SK-N-SH (cell line): ENCODE measurements around the gene CDHR2. TPM values are rescaled to one million over a fixed set of nuclear protein-coding genes. Genes with fewer than 3 reads are reported as not detected.

ENCODE experiments used
- CTCF ChIA-PET: fragments of 300-600, 350-600 bp; formaldehyde crosslinking; extraction: SDS; loops from one replicate; lab custom pipeline; 2021; lab: Yijun Ruan, JAX
- POLR2A ChIA-PET: fragments of 350-600 bp; sonication (Branson Sonifier 250); formaldehyde crosslinking; extraction: SDS; loops from one replicate; lab custom pipeline; 2020; ENCODE audit warnings: antibody characterized with exemption, inconsistent platforms; lab: Yijun Ruan, JAX
- DNase-seq: peaks from one replicate; pipeline ENCODE4 v3.0.0; 2012
- H2AFZ ChIP-seq: fragments of 200-600 bp; sonication (generic); 2 replicates; pipeline ENCODE4 v1.8.1; 2016; ENCODE audit warnings: antibody characterized with exemption, mild to moderate bottlenecking, low read depth
- H3F3A ChIP-seq: fragments of 200-600 bp; sonication (generic); replicated peaks from 2 replicates; pipeline ENCODE3; 2016; ENCODE audit warnings: antibody characterized with exemption, mild to moderate bottlenecking; ENCODE audit not compliant: insufficient read depth
- H3K27ac ChIP-seq, 2 experiments: fragments of 200-500 bp in 1 of 2; fragments of 200-600 bp in 1 of 2; sonication (Bioruptor generic) in 1 of 2; sonication (generic), shearing (Covaris generic) in 1 of 2; 2 replicates each; pipeline versions ENCODE4 v1.5.1 to v1.6.1; 2014 to 2016; ENCODE audit warnings: low read depth in 2 of 2, inconsistent platforms in 1 of 2, low read length in 1 of 2, mild to moderate bottlenecking in 1 of 2, mixed read lengths in 1 of 2
- H3K27me3 ChIP-seq: fragments of 200-600 bp; sonication (generic), shearing (Covaris generic); 2 replicates; pipeline ENCODE4 v1.6.1; 2016; ENCODE audit warnings: mixed run types; ENCODE audit not compliant: insufficient read depth
- H3K36me3 ChIP-seq, 2 experiments: fragments of 200-500 bp in 1 of 2; fragments of 200-600 bp in 1 of 2; sonication (Bioruptor generic) in 1 of 2; sonication (generic) in 1 of 2; replicated peaks in 1 of 2; 2 replicates each; pipeline versions ENCODE3 to v1.5.1; 2014 to 2016; ENCODE audit warnings: low read length in 1 of 2, mild to moderate bottlenecking in 1 of 2; ENCODE audit not compliant: insufficient read depth in 2 of 2, control insufficient read depth in 1 of 2
- H3K4me1 ChIP-seq, 2 experiments: fragments of 200-500 bp in 1 of 2; fragments of 200-600 bp in 1 of 2; sonication (Bioruptor generic) in 1 of 2; sonication (generic), shearing (Covaris generic) in 1 of 2; 2 replicates each; pipeline versions ENCODE4 v1.5.1 to v1.6.1; 2014 to 2016; ENCODE audit warnings: low read depth in 1 of 2, low read length in 1 of 2, mixed run types in 1 of 2; ENCODE audit not compliant: insufficient read depth in 2 of 2, control insufficient read depth in 1 of 2
- H3K4me2 ChIP-seq: fragments of 200-600 bp; sonication (generic), shearing (Covaris generic); 2 replicates; pipeline ENCODE4 v1.6.1; 2017; ENCODE audit warnings: mixed run types
- H3K4me3 ChIP-seq, 2 experiments: fragments of 200-500 bp in 1 of 2; fragments of 200-600 bp in 1 of 2; sonication (Bioruptor generic) in 1 of 2; sonication (generic), shearing (Covaris generic) in 1 of 2; 2 replicates each; pipeline versions ENCODE4 v1.5.1 to v1.8.1; 2014 to 2016; ENCODE audit warnings: low read depth in 2 of 2, inconsistent platforms in 1 of 2, low read length in 1 of 2, mild to moderate bottlenecking in 1 of 2, mixed read lengths in 1 of 2, moderate library complexity in 1 of 2
- H3K79me2 ChIP-seq: fragments of 200-600 bp; sonication (generic); 2 replicates; pipeline ENCODE4 v1.8.1; 2017; ENCODE audit warnings: mild to moderate bottlenecking; ENCODE audit not compliant: insufficient read depth
- H3K9ac ChIP-seq: fragments of 200-600 bp; sonication (generic); 2 replicates; pipeline ENCODE4 v1.6.1; 2017; ENCODE audit warnings: mixed run types
- H3K9me2 ChIP-seq: fragments of 200-600 bp; sonication (generic); 2 replicates; pipeline ENCODE4 v1.6.1; 2017; ENCODE audit warnings: mixed run types
- H3K9me3 ChIP-seq: fragments of 200-600 bp; sonication (generic); 2 replicates; pipeline ENCODE4 v1.6.1; 2017; ENCODE audit warnings: mixed run types, mild to moderate bottlenecking, moderate library complexity
- H4K20me1 ChIP-seq: fragments of 200-600 bp; sonication (generic); 2 replicates; pipeline ENCODE4 v1.6.1; 2017; ENCODE audit warnings: mild to moderate bottlenecking, mixed run types; ENCODE audit not compliant: insufficient read depth
- CHD2 ChIP-seq: fragments of 150-350 bp; IDR thresholded peaks from 2 replicates; pipeline ENCODE4 v1.6.1; 2018; ENCODE audit warnings: low read length; ENCODE audit not compliant: partially characterized antibody
- CTCF ChIP-seq: fragments of 200-600 bp; sonication (generic); IDR thresholded peaks from 2 replicates; pipeline ENCODE4 v1.6.1; 2017; ENCODE audit warnings: antibody characterized with exemption, mild to moderate bottlenecking, moderate library complexity
- ELF1 ChIP-seq: IDR thresholded peaks from 2 replicates; pipeline ENCODE4 v1.4.0; 2012
- FOXM1 ChIP-seq: IDR thresholded peaks from 2 replicates; pipeline ENCODE4 v1.4.0; 2012; ENCODE audit warnings: low read depth, mild to moderate bottlenecking
- GATA2 ChIP-seq: sonication (generic); formaldehyde crosslinking; IDR thresholded peaks from 2 replicates; pipeline ENCODE4 v1.5.0; 2020; ENCODE audit warnings: mild to moderate bottlenecking, missing genetic modification reagents
- IRF3 ChIP-seq: fragments of 150-350 bp; IDR thresholded peaks from 2 replicates; pipeline ENCODE4 v1.6.1; 2016; ENCODE audit warnings: mild to moderate bottlenecking, low read depth, low read length
- NFIC ChIP-seq: IDR thresholded peaks from 2 replicates; pipeline ENCODE4 v1.4.0; 2012; ENCODE audit warnings: borderline replicate concordance
- RAD21 ChIP-seq: IDR thresholded peaks from 2 replicates; pipeline ENCODE4 v1.6.1; 2012; ENCODE audit warnings: mild to moderate bottlenecking, low read length
- RFX5 ChIP-seq: IDR thresholded peaks from 2 replicates; pipeline ENCODE4 v1.6.1; 2012; ENCODE audit warnings: mild to moderate bottlenecking, improper control_type of control experiment, low read length
- TCF12 ChIP-seq: IDR thresholded peaks from 2 replicates; pipeline ENCODE4 v1.4.0; 2012
- ZBTB33 ChIP-seq: IDR thresholded peaks from 2 replicates; pipeline ENCODE4 v1.4.0; 2012; ENCODE audit warnings: low read depth, borderline replicate concordance
- WGBS: methylation state at CpG from one replicate; pipeline ENCODE4 v1.1.6; 2017; ENCODE audit warnings: low lambda C conversion rate; 5-methylcytosine and 5-hydroxymethylcytosine counted together
- polyA plus RNA-seq, 3 experiments: library from polyadenylated mRNA; depleted of rRNA; stranded (reverse); fragments of >200 nt; gene quantifications; 2 replicates each; pipeline ENCODE4 v1.2.3, GENCODE V29; 2012
- TF ChIP-seq, protein P1 (sequence below): IDR thresholded peaks from 2 replicates; pipeline ENCODE4 v1.4.0; 2012; ENCODE audit warnings: low read depth, borderline replicate concordance

CDHR2 gene
- polyA plus RNA-seq, 1 of the 3 experiments (the other 2 are of a cell fraction): not detected

DNA sequence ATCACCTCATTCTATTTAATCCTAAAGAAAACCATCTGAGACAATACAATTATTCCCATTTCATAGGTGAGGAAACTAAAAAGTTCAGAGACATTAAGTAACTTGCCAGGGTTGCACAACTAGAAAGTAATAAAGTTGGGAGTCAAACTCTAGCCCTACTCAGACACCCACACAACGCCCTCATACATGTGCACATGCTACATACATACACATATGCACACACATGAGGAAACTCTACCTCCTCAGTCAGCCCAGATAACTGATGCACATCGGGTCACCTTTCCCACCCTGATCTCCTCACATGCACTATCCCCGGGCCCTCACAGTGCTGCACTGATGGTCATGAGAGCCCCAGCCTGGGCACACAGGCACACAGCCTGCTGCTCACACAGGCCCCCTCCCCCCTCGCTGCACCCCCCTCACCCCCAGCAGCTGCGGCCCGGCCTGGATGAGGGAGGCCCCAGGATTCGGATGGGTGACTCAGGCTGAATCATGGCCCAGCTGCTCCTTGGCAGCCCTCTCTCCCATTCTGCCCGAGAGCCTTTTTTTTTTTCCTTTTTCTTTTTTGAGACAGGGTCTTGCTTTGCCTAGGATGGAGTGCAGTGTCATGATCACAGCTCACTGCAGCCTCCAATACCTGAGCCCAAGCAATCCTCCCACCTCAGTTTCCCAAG, 65.8 kb downstream of the CDHR2 start (continued):
- TF ChIP-seq ZBTB33 (no peak), NFIC (peak; percentile 70), CHD2 (no peak), RFX5 (no peak), FOXM1 (no peak), TCF12 (peak; percentile 87), GATA2 (CRISPR knock-in tag) (no peak), ELF1 (no peak)
- TF ChIP-seq, protein P1, sequence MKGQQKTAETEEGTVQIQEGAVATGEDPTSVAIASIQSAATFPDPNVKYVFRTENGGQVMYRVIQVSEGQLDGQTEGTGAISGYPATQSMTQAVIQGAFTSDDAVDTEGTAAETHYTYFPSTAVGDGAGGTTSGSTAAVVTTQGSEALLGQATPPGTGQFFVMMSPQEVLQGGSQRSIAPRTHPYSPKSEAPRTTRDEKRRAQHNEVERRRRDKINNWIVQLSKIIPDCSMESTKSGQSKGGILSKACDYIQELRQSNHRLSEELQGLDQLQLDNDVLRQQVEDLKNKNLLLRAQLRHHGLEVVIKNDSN: no peak

DNA sequence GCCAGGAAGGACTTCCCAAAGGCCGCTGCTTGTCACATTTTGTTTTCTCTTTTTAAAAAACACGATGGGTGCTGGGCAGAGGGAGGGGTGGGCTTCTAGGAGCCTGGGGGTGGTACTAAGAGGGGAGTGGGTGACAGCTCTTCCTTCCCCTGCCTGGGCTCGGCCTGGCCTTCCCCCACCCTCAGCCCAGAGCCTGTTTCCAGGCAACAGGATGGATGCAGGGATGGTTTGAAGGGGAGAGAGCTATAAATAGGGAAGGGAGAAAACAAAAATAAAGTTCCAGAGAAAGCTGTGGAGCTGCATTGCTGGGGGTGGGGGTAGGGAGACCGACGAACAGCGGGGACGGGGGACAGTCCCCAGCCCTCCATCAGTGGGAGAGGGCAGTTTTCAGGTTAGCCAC, 67.4 kb downstream of the CDHR2 start:
- H3K4me1 ChIP-seq: peaks cover 7 to 38% of the 10 kb centered on the region in 2 experiments; a peak in 3 of 4 replicates
- no peak overlapping the region for H2AFZ ChIP-seq
- H3K27ac ChIP-seq: no peak overlapping the region
- ChIA-PET POLR2A (no interaction called here), CTCF (interaction anchor here (0.7 to 1.8 kb wide), 3 partner anchors 43 to 169 kb away, joined by 3 to 5 read pairs (median 3); no protein-coding TSS in a partner anchor)
- no peak for TF ChIP-seq RAD21
- no peak for TF ChIP-seq ZBTB33
- no peak for TF ChIP-seq IRF3
- no peak for TF ChIP-seq CHD2
- no peak for TF ChIP-seq CTCF
- no peak overlapping the region for H3K9ac ChIP-seq
- H3K9me3 ChIP-seq: no peaks in the 10 kb centered on the region
- no peaks in the 10 kb centered on the region for H3K36me3 ChIP-seq
- DNase-seq: no peak
- no peak overlapping the region for H3K4me2 ChIP-seq
- H3K9me2 ChIP-seq: no peaks in the 10 kb centered on the region
- H4K20me1 ChIP-seq: no peaks in the 10 kb centered on the region
- 85% methylated on average over 7 of the region's 7 CpGs for WGBS
- H3K4me3 ChIP-seq: no peak overlapping the region
- H3F3A ChIP-seq: no peaks in the 10 kb centered on the region
- H3K27me3 ChIP-seq: peaks cover 21% of the 10 kb centered on the region
- no peaks in the 10 kb centered on the region for H3K79me2 ChIP-seq
